HG03135 (cell line): Measurements from ENCODE around the gene MYMK.

Experiments
- ATAC-seq: cut with Tn5 transposase; IDR thresholded peaks from one replicate; pipeline ENCODE4 v1.9.1; 2021; ENCODE audit warnings: mild to moderate bottlenecking, moderate library complexity; ENCODE audit not compliant: unreplicated experiment

The MYMK gene

DNA sequence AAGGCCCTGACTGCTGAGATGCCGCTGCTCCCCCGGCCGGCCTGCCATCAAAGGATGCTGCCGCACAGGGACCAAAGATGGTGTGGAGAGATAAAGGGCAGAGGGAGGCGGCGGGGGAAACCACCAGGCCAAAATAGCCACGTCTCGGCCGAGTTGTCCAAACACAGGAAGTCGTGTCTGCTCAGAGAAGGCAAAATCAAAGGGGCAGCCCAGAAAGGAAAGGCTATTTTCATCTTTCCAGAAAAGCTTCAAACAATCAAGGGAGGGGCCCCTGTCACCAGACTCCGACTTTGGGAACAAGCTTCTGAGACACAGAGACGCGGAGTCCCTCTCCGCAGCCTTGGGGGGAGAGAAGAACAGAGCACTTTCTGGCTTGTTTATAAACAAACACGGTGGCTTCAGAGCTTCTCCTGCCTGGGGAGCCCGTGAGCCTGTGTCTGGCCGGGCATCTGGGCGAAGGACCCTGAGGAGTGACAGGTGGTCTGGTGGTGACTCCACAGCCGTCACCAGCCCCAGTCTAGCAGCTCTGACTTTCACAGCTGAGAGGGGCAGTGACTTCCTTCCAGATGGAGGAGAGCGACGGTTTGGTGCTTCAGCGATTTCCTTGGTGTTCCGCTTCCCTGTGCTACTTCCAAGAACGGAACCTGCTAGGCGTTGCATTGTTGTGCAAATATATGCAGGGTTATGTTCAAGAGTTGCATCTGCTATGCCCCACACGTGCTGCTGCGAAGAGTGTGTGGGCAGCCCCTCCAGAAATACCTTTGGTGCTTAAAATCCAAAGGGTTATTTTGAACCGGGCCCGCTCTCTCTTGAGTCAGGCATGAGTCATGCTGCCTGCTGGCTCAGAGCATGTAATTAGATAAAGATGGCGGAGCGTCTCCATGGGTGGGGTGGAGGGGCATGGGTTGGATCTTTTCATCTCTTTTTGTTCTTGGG lies 33.7 kb upstream of the MYMK start:
- no peak for ATAC-seq

DNA sequence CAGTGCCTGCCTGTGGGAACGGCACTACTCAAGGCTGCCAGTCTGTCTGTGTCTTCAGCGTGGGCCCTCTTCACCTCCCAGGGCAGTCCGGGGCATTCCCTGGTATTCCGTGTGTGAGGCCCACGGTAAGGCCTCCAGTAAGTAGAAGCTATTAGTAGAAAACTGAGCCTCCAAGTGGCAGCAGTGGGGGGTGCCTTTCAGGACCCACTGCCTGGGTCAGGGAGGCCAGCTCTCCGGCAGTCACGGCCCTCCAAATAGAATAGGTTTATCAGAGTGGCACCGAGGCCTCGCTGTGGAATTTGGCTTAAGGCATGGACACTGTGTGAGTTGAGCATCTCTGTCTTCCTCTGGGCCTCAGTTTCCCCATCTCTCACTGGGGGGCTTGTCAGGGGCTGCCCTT lies 32.8 kb upstream of the MYMK start:
- no peak for ATAC-seq

DNA sequence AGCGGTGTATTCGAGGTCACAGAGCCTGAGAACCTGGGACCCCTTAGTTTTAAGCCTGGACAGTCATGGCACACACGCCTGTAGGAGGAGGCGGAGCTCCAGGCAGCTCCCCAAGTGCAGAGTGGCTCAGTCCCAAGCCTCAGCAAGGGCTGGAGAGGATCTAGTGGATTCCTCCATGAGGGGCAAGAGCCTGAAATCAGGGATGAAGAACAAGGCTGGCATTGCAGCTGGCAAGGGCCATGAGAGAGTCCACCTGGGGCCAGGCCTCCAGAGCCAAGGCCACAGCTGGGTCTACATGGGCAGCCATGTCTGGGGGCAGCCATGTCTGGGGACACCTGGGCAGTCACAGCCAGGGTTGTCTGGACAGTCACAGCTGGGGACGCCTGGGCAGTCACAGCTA lies 31.6 kb upstream of the MYMK start:
- ATAC-seq = no peak

DNA sequence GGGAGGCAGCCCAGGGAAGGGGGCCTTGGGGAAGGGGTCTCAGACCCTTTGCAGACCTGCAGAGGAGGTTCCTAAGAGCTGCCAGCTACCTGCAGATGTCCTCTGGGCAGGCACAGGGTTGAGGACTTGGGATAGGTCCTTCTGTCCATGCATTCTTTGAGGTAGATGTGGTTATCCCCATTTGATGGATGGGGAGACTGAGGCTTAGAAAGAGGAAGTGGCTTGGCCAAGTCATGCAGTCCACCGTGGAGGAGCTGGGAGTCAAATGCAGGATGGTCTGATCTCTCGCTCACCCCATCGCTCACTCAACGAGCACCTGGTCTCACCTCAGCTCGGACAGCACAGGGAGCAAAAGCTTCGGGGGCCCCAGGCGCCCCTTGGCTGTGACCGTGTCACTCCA lies 30.0 kb upstream of the MYMK start:
- ATAC-seq = no peak

DNA sequence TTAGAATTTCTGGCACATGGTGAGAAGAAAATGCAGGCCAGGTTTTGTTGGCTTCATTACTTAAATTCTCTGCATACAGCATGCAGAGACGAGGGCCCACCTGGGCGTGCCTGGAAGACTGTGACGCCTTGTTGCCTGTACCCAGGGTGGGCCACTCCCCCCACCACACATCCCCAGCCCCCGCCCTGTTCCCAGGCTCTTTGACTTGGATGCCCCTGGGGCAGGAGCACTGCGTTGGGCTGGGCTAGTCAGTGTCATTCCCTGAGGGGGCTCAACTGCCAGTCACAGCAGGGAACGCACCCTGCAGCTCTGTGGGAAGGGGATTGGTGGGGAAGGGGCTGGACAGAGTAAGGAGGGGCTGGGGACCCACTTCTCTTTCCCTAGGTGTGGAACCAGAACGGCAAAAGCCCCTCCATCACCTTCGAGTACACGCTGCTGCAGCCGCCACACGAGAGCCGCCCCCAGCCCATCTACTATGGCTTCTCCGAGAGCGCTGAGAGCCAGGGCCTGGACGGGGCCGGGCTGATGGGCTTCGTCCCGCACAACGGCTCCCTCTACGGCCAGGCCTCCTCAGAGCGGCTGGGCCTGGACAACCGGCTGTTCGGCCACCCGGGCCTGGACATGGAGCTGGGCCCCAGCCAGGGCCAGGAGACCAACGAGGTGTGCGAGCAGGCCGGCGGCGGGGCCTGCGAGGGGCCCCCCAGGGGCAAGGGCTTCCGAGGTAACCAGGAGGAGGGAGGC lies 29.4 kb upstream of the MYMK start:
- ATAC-seq = no peak

DNA sequence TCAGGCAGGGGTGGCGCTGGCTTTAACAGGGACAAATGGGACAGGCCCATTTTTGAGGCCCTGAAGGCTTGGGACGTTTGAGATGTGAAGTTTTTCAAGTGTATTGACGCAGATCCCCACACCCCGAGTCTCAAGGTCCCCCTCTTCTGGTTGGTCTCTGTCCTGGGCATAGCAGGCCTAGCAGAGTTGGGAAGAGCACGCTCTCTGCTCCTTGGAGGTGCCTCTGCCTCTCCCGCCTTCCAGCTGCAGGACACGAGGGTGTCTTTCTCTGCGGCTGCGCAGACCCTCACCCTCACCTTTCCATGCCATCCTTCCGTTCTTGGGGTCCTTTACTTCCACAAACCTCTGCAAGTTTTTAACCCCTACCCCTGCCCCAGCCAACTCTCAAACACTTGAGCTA lies 28.4 kb upstream of the MYMK start:
- no peak for ATAC-seq

DNA sequence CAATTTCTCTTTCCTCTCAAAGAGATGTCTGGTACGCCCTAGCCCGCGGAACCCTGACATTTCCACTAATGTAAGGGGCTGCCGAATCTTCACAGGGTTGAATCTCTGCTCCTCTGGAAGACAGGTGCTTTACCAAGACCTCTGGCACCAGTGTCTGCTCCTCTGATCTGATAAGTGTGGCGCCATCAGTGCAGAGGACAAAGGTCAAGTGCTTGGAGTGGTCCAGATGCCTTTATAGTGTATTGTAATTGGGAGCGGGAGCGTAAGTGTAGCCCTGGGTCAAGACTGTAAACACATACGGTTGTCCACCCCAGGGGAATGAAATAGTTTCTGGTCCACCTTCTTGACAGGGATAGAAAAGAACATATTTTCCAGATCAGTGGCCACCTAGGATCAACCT lies 27.5 kb upstream of the MYMK start:
- no peak for ATAC-seq

DNA sequence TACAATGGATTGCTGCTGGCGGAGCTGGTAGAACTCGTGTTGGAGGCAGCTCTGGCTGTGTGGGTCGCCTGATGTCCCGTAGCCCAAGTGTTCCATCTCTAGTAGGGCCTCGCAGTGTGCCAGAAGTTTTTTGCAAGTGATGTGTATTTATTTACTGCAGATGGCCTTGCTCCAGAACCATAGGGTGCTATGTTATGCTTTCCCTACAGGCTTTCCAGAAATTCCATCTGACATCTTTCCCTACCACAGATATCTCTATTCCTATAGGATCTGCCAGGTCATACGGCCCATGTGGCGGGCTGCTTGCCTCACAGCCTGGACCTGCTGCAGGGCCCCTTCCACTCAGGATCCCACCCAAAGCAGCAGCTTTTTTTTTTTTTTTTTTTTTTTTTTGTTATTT lies 26.7 kb upstream of the MYMK start:
- no peak for ATAC-seq

DNA sequence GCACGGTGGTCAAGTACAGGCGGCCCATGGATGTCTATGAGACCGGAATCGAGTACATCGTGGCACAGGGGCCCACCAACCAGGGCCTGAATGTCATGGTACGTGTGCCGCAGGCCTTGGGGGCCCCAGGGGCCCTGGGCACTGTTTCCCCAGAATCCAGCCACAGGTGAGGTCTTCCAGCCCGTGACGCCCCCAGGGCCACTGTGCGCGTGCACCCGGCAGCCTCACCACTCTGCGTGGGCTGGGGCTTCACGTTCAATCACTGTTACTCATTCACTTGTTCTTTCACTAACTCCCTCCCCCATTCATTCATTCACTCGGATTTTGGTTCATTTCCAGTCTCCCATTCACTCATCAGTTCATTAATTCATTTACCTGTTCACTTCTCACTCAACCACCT lies 22.4 kb upstream of the MYMK start:
- ATAC-seq = no peak

DNA sequence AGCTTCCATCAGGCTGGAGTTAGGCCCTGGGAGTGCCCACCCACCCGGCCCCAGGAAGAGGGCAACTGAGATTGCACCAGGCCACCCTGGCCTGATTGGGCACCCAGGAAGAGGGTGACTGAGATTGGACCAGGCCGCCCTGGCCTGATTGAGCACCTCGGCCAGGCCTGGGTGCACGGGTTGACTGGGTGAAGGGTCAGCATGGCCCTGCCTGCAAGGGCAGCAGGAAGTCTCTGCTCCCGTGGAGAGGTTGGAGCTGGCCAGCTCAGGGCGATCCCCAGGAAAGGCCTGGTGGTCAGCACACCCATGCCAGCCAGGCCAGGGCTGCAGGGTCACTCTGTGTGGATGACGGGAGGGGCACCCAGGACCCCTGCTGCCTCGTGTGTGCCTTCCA lies 21.5 kb upstream of the MYMK start:
- no peak for ATAC-seq

DNA sequence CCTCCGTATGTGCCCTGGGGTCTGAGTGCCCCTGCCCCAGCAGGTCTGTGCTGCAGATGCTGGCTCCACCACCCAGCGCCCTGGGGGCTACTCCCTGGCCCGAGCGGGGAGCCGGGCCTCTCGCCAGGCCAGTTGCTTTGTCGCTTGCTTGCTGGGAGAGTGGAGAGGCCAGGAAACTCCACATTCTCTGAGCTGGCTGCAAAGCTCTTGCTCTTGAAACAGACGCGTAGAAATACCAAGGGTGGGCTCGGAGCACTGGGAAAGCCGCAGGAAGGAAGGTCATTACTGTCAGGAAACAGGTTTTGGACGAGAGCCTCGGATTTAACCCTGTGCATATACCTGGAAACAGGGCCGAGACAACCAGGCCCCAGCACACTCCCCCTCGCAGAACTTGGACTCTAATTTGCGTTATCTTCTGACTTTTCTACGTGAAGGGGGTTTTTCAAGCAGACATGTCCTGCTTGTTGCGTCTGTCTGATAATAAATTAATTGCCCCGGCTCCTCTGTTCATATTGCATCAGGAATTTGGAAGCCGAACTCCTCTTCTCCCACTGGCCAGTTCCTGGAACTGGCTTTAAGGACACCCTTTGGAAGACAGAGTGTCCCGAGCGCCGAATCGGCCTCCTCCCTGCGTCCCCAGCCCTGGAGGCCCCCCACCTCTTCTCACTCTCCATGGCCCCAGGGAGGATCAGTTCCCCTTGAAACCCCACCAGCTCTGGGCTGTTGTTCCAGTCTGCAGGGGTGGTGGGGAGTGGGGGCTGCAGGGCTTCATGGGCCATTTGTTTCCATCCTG lies 20.9 kb upstream of the MYMK start:
- no peak for ATAC-seq

DNA sequence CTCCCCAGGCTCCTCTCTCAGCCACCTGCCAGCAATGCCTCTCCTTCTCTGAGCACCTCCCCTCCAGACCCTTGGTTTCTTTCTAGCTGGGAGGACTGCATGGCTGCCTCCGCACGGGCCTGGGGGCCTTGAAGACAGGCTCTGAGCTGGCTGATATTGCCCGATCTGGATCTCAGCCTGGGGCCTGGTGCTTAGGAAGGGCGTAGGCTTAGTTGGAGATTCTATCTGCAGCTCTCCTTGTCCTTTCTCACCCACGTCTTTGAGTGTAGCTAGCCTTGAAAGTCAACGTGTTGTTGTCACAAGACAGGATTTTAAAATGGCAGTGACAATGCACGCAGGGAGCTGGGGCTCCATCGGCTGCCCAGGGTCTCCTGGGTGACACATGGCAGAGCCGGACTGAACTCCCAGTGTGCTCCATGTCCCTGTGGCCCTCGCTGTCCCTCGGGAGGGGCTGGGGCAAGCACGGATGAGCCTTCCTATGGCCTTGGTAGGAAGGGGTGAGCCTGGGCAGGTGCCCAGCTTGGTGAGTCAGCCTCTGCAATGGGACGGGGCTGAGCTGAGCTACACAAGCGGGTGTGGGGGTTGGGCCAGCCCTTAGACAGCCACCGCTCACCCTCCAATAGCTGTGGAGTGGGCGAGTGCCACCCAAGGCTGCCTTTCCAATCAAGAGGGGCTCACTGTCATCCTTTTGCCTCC lies 19.2 kb upstream of the MYMK start:
- ATAC-seq = no peak

DNA sequence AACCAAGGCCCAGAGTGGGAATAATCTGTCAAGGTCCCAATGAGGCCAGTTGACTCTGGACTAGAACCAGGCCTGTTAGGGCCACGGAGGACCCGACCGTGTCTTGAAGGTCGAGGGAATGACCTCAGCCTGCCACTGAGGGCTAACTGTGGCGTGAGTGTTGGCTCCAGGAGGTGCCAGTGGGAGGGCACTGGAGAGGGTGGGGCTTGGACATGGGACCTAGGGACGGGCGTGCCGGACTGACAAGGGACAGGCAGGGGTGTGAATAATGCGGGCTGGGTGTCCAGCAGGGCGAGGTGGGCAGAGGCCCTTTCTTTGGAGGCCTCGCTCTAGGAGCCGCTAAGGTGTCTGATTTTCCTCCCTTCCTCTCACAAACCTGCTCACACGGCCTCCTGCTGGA lies 17.2 kb upstream of the MYMK start:
- no peak for ATAC-seq

DNA sequence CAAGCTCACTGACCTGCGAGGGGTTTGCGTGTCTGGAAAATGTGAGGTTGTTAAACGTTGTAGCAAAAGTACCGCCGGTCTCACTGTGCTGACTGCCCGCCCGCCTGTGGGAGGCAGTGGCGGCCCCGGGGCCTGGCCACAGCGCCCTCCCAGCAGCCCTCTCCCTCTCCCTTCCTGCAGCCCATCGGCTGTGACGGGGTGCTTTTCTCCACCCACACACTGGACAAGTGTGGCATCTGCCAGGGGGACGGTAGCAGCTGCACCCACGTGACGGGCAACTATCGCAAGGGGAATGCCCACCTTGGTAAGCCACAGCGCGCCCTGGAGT lies 15.9 kb upstream of the MYMK start:
- no peak for ATAC-seq

DNA sequence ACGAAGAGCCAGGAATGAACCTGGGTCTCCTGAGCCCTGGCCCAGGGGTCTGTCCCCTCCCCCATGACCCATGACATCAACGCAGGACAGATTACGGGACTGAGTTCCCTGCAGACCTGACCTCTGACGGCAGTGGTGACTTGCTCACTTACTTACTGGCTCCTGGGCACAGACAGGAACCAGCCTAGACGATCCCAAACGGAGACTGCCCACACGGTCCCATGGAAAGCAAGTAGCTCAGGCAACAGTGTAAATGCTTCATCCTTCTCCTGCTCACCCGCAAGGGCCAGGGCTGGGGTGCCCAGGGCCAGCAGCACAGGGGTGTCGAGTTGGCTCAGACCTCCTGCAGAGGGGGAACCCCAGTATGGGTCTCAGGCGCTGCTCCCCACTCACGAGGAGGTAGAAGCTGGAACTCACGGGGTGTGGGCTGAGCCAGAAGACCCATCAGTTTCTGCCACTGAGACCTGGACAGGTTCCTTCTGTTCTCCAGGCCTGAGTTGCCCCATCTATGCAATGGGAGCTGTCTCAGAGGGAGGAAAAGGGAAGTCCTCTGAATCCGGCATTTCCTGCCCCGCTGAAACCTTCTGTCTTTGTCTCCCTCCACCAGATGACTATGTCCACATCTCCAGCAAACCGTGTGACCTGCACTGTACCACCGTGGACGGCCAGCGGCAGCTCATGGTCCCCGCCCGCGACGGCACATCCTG lies 15.4 kb upstream of the MYMK start:
- ATAC-seq = no peak

DNA sequence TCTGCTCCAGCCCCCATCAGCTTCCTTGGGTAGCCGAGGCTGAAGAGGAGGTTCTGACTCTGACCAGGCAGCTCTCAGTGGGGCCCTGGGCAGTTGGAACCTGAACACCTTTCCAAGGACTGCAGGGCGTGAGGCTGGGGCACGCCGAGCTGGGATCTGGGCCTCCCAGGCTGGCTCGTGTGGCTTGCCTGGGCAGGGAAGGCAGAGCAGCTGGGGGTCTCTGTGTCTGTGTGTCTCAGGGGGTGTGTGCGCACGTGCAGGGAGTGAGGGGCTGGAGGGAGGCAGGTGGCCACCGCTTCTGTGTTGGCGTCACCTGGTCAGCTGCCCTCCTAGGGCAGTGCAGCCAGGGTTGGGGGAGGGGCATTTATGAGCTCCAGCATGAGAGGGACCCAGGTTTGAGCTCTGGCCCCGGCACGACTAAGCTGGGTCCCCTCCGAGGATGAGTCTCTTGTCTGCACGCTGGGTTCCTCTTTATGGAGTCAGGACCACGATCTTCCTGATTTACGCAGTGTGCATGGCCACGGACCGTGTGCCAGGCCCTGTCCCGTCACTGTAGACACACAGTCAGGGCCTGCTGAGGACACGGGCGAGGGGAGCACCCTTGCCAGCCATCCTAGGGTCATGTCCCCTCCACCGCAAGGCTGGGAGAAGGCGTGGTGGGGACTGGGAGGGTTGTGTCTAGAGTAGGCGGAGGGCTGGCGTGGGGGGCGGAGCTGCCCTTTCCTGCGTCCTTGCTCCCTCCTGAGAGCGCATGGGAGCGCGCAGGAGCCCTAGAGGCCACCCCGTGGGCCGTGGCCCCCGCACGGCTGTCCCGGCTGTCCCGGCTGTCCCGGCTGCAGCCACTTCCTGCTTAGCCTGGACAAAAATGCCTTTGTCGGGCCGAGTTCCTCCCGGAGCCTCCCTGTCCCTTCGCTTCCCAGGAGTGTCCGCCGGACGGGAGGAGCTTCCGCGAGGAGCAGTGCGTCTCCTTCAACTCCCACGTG lies 14.4 kb upstream of the MYMK start:
- ATAC-seq = no peak

DNA sequence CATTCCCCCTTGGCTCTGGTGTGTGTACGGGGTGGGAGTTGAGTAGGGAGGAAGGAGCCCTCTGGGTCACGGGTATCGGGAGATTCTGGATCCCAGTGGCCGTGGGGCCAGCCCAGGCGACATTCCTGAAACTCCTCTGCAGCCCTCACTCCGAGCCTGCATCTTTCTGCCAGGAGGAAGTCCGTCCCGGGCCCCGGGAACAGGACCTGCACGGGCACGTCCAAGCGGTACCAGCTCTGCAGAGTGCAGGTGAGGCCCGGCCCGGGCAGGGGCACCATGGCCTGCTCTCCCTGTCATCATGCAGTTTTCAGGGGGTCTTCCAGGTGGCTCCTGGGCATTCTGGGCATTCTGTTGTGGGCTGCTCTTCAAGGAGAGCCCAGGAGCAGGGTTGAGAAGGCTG lies 13.4 kb upstream of the MYMK start:
- ATAC-seq = no peak

DNA sequence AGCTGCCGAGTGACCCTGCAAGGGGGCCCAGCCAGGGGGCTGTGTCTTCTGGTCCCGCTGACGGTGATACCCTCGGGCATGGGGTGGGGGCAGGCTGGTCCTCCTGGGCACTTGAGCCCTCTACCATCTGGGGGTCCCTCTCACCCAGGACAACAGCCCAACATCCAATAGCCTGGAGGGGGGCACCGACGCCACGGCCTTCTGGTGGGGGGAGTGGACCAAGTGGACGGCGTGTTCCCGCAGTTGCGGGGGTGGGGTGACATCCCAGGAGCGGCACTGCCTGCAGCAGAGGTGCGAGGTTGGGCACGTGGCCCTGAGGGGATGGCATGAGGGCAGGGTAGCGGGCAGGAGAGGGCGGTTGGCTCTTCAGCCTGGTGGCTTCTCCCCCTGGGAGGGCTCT lies 12.5 kb upstream of the MYMK start:
- no peak for ATAC-seq

DNA sequence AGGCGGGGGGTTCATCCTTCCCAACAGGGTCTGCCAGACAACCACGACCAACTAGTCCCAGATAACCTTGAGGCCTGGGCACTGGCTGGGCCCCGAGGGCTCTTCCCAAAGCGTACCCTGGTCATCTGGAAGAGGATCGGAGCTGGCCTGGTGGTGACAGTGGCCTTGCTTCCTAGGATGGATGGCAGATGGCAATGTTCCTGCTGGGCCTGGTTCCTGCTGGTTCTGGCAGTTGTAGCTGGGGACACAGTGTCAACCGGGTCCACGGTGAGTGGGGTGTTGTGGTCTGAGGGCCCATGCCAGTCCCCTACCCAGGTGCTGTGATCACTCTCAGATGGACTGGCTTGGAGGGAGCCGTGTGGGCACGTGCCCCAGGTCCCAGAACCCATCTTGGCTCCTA lies 11.8 kb upstream of the MYMK start:
- no peak for ATAC-seq
